ENCODE measurements around the gene FOXN3. TPM values are rescaled to one million over a fixed set of nuclear protein-coding genes. Genes with fewer than 3 reads are reported as not detected.

FOXN3 gene
- total RNA-seq, 1 donor from 2014 or later: 27.8 TPM

DNA sequence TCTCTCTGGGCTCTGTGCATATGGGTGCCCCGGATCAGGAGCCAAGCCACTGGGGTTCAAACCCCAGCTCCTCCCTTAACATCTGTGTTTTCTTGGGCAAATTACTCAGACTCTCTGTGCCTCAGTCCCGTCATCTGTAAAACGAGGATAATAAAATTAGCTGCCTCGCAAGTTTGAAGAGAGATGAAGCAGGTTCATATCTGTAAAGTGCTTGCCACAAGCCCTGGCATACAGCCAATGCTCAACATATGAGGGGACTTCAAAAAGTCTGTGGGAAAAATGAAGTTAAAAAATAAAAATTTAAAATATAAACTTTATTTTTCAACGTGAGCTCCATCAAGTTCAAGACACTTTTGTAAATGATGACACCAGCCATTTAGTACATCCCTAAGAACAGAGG, 276.7 kb downstream of the FOXN3 start:
- H3K4me3 ChIP-seq (ENCODE audit: low read depth, low read length): no peak overlapping the region
- TF ChIP-seq, protein P1, sequence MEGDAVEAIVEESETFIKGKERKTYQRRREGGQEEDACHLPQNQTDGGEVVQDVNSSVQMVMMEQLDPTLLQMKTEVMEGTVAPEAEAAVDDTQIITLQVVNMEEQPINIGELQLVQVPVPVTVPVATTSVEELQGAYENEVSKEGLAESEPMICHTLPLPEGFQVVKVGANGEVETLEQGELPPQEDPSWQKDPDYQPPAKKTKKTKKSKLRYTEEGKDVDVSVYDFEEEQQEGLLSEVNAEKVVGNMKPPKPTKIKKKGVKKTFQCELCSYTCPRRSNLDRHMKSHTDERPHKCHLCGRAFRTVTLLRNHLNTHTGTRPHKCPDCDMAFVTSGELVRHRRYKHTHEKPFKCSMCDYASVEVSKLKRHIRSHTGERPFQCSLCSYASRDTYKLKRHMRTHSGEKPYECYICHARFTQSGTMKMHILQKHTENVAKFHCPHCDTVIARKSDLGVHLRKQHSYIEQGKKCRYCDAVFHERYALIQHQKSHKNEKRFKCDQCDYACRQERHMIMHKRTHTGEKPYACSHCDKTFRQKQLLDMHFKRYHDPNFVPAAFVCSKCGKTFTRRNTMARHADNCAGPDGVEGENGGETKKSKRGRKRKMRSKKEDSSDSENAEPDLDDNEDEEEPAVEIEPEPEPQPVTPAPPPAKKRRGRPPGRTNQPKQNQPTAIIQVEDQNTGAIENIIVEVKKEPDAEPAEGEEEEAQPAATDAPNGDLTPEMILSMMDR (conservative IDR thresholded peaks at IDR 0.05; ENCODE audit: low read depth, low read length): no peak
- no peak for DNase-seq (ENCODE audit: low read depth)

- DNase-seq (ENCODE audit: low read depth): no peak
- TF ChIP-seq, protein P1 (conservative IDR thresholded peaks at IDR 0.05; ENCODE audit: low read depth, low read length): no peak
- no peak overlapping the region for H3K4me3 ChIP-seq (ENCODE audit: low read depth, low read length)
Observed at GRCh38 chr14:89139404-89140247, 277.4 kb downstream of the FOXN3 start.

DNA sequence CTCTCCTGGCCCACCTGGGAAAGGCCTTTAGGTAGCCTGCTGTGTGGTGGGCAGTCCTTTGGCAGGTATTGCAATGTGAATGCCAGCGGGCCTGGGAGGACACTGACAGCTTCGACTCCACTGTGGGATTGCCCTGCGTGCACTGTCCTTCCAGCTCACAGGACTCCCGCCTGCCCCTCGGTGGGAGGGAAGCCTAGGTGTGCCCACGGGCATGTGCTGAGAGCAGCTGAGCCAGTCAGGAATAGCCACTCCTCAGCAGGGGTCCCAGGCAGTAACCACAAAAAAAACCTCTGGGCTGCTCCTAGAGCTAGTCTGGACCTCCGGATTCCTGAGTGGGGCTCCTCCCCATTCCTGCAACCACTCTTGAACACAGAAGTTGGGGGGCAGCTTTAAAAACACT, 278.2 kb downstream of the FOXN3 start:
- no peak for DNase-seq (ENCODE audit: low read depth)
- no peak overlapping the region for H3K4me3 ChIP-seq (ENCODE audit: low read depth, low read length)
- TF ChIP-seq, protein P1 (conservative IDR thresholded peaks at IDR 0.05; ENCODE audit: low read depth, low read length): no peak

DNA sequence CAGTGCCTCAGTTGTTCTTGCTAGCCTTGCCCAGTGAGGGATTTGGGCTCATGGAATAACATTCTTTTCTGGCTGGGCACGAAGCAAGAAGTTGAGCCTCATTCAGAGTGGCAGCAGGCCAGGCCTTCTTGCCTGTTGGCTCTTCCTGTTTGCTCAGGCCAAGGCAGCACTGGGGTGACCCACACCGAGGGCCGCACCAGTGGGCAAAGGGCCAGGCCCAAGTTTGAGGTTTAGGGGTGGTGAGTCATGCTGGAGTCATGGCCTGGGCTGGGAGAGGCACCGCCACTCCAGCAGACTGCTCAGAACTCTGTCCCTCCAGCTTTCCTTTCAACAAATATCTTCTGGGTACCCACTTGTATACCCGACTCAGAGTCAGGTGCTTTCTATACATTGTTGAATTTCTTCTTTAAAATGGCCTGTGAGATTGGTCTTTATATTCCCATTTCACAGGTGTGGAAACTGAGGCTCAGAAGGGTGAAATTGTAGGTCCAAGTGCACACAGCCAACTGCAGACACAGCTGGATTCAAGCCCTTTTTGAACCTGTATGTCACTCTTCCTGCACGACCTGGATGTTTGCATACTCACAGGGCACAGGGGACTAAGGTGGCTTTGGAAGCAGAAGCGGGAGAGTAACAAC, 279.4 kb downstream of the FOXN3 start:
- TF ChIP-seq, protein P1 (conservative IDR thresholded peaks at IDR 0.05; ENCODE audit: low read depth, low read length): no peak
- DNase-seq (ENCODE audit: low read depth): peak; percentile 75
- H3K4me3 ChIP-seq (ENCODE audit: low read depth, low read length): no peak overlapping the region

DNA sequence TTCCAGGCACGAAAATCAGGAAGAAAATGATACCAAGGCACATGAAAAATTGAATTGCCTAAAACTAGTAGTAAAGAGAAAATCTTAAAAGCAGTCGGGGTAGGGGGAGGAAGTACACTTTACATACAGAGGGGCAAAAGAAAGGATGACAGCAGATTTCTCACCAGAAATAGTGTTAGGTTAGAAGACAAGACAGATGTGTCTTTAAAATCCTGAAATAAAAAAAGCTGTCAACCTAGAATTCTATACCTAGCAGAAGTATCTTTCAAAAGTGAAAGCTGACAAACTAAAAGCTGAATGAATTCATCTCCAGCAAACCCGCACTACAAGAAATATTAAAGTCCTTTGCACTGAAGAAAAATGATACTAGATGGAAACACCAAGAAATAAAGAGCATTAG, 280.4 kb downstream of the FOXN3 start:
- H3K4me3 ChIP-seq (ENCODE audit: low read depth, low read length): no peak overlapping the region
- DNase-seq (ENCODE audit: low read depth): no peak
- TF ChIP-seq, protein P1 (conservative IDR thresholded peaks at IDR 0.05; ENCODE audit: low read depth, low read length): no peak

- TF ChIP-seq, protein P1 (conservative IDR thresholded peaks at IDR 0.05; ENCODE audit: low read depth, low read length): no peak
- no peak for DNase-seq (ENCODE audit: low read depth)
- H3K4me3 ChIP-seq (ENCODE audit: low read depth, low read length): no peak overlapping the region
Observed at GRCh38 chr14:89134640-89135039, 282.4 kb downstream of the FOXN3 start.
